ENCODE data around the gene KREMEN2. TPM values are rescaled to one million over a fixed set of nuclear protein-coding genes. Genes with fewer than 3 reads are reported as not detected.

KREMEN2 gene
- total and polyA plus RNA-seq, 2 of the 8 experiments (the other 6 are each of a cell fraction or from before 2014, with no cell fraction given), result 6.6 to 7.0 TPM

GRCh38 chr16:3004781-3005284, 40.8 kb downstream of the KREMEN2 start (continued):
- TF ChIP-seq, protein P1, sequence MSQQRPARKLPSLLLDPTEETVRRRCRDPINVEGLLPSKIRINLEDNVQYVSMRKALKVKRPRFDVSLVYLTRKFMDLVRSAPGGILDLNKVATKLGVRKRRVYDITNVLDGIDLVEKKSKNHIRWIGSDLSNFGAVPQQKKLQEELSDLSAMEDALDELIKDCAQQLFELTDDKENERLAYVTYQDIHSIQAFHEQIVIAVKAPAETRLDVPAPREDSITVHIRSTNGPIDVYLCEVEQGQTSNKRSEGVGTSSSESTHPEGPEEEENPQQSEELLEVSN (IDR thresholded peaks at IDR 0.05), result peak; percentile 57; the same call in 1 of the 2 replicates
- TF ChIP-seq CTBP2 (IDR thresholded peaks at IDR 0.05; ENCODE audit: borderline replicate concordance, insufficient read depth, insufficient read length, low read length) (no peak), SIN3A (conservative IDR thresholded peaks at IDR 0.05 in 1 of 2, IDR thresholded peaks at IDR 0.05 in 1 of 2; ENCODE audit: low read depth in 1 of 2, low read length in 2 of 2) (0 out of 4 replicates have a peak, but pooled peaks of 1 of the 2 experiments have one; percentile 49), POLR2A (IDR thresholded peaks at IDR 0.05; ENCODE audit: control extremely low read depth in 1 of 2, low read depth in 2 of 2, low read length in 2 of 2) (0 out of 3 replicates have a peak, but pooled peaks of 1 of the 2 experiments have one; percentile 32)
